Astrocyte (in vitro differentiated cells and primary cell): ENCODE results near the gene ZNF341. TPM values are rescaled to one million over a fixed set of nuclear protein-coding genes. Genes with fewer than 3 reads are reported as not detected.

Source experiments
- DNase-seq: peaks from one replicate; pipeline ENCODE4 v3.0.0-alpha.2; 2010; ENCODE audit warnings: low read depth
- FAIRE-seq: peaks from 2 replicates; lab custom pipeline; 2011; peaks lifted over from hg19 to GRCh38; lab: Jason Lieb, UNC
- H2AFZ ChIP-seq: 2 replicates; pipeline ENCODE4 v1.6.0; 2012; ENCODE audit warnings: low read depth, low read length, inconsistent platforms
- H3K27ac ChIP-seq: 2 replicates; pipeline ENCODE4 v1.5.1; 2011; ENCODE audit warnings: low read depth, low read length, inconsistent platforms
- H3K27me3 ChIP-seq: 2 replicates; pipeline ENCODE4 v1.6.0; 2011; ENCODE audit warnings: low read length, inconsistent platforms; ENCODE audit not compliant: insufficient read depth
- H3K36me3 ChIP-seq: 2 replicates; pipeline ENCODE4 v1.5.1; 2011; ENCODE audit warnings: low read length, inconsistent platforms; ENCODE audit not compliant: insufficient read depth
- H3K4me1 ChIP-seq: 2 replicates; pipeline ENCODE4 v1.5.1; 2011; ENCODE audit warnings: low read length, inconsistent platforms; ENCODE audit not compliant: insufficient read depth
- H3K4me2 ChIP-seq: 2 replicates; pipeline ENCODE4 v1.6.0; 2012; ENCODE audit warnings: low read length, inconsistent platforms
- H3K4me3 ChIP-seq: 2 replicates; pipeline ENCODE4 v1.5.1; 2011; ENCODE audit warnings: low read depth, mild to moderate bottlenecking, low read length, inconsistent platforms; ENCODE audit not compliant: insufficient read depth
- H3K79me2 ChIP-seq: 2 replicates; pipeline ENCODE4 v1.6.0; 2012; ENCODE audit warnings: mild to moderate bottlenecking, low read length, inconsistent platforms; ENCODE audit not compliant: insufficient read depth
- H3K9ac ChIP-seq: 2 replicates; pipeline ENCODE4 v1.6.0; 2012; ENCODE audit warnings: mild to moderate bottlenecking, low read length, inconsistent platforms
- H3K9me3 ChIP-seq: 2 replicates; pipeline ENCODE4 v1.5.1; 2012; ENCODE audit warnings: low read depth, mild to moderate bottlenecking, low read length, inconsistent platforms; ENCODE audit not compliant: insufficient read depth
- H4K20me1 ChIP-seq: 2 replicates; pipeline ENCODE4 v1.6.0; 2012; ENCODE audit warnings: low read length, inconsistent platforms; ENCODE audit not compliant: insufficient read depth
- H3K27ac Mint-ChIP-seq: one replicate; pipeline ENCODE4 v1.8.0; 2021; ENCODE audit warnings: mild to moderate bottlenecking, mixed read lengths; ENCODE audit not compliant: unreplicated experiment
- H3K27me3 Mint-ChIP-seq: one replicate; pipeline ENCODE4 v1.8.0; 2021; ENCODE audit warnings: low read depth, mixed read lengths; ENCODE audit not compliant: unreplicated experiment
- H3K36me3 Mint-ChIP-seq: one replicate; pipeline ENCODE4 v1.8.0; 2021; ENCODE audit warnings: low read depth, mixed read lengths; ENCODE audit not compliant: unreplicated experiment
- H3K4me1 Mint-ChIP-seq: one replicate; pipeline ENCODE4 v1.8.0; 2021; ENCODE audit warnings: low read depth, mixed read lengths; ENCODE audit not compliant: unreplicated experiment
- H3K4me3 Mint-ChIP-seq: one replicate; pipeline ENCODE4 v1.8.0; 2021; ENCODE audit warnings: mild to moderate bottlenecking, moderate library complexity, mixed read lengths; ENCODE audit not compliant: unreplicated experiment
- H3K9me3 Mint-ChIP-seq: one replicate; pipeline ENCODE4 v1.8.0; 2021; ENCODE audit warnings: mild to moderate bottlenecking, mixed read lengths; ENCODE audit not compliant: unreplicated experiment
- EZH2 ChIP-seq: IDR thresholded peaks from 2 replicates; pipeline ENCODE4 v1.6.1; 2012; ENCODE audit warnings: mild to moderate bottlenecking, low read length, inconsistent platforms; ENCODE audit not compliant: insufficient read depth
- total RNA-seq: library from RNA; stranded (reverse); gene quantifications from 2 replicates; pipeline ENCODE4 v1.2.1, GENCODE V29; 2021
- TF ChIP-seq, protein P1 (sequence below): IDR thresholded peaks from 2 replicates; pipeline ENCODE4 v1.5.1; 2011; ENCODE audit warnings: low read depth, mild to moderate bottlenecking, inconsistent platforms, low read length, moderate library complexity; ENCODE audit not compliant: insufficient read depth

The ZNF341 gene
- total RNA-seq, 1 donor from 2014 or later: 2.0 TPM

DNA sequence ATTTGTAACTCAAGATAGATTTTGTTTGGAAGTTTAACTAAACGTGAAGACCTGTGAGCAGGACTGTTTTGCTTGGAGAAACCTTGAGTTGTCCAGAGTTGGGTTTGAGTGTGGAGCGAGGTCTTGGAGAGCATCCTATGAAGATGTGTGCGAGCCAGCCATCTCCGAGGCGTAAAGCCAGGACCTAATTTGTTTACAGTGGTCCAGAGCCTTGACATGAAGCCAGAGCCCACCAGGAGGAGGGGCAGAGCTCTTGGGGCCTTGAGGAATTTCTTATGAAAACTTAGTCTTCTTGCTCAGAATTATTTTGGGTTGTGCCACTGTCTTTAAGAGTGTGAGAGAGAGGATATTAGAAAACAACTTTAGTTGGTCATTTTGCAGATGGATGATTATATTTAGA lies 85.6 kb downstream of the ZNF341 start:
- no peaks in the 10 kb centered on the region for H3K9me3 ChIP-seq
- no peak overlapping the region for H2AFZ ChIP-seq
- peaks cover 98% of the 10 kb centered on the region for H4K20me1 ChIP-seq
- no peak overlapping the region for H3K4me3 Mint-ChIP-seq
- H3K9ac ChIP-seq: no peak overlapping the region
- H3K27me3 Mint-ChIP-seq: no peaks in the 10 kb centered on the region
- no peaks in the 10 kb centered on the region for H3K9me3 Mint-ChIP-seq
- H3K4me1 Mint-ChIP-seq: peaks cover 22% of the 10 kb centered on the region
- peaks cover 13% of the 10 kb centered on the region for H3K4me1 ChIP-seq
- H3K4me3 ChIP-seq: no peak overlapping the region
- H3K79me2 ChIP-seq: peaks cover 96% of the 10 kb centered on the region
- DNase-seq (no peak), FAIRE-seq (no peak)
- peaks cover 5% of the 10 kb centered on the region for H3K36me3 ChIP-seq
- H3K36me3 Mint-ChIP-seq: peaks cover 6% of the 10 kb centered on the region
- H3K27me3 ChIP-seq: no peaks in the 10 kb centered on the region
- TF ChIP-seq, protein P1, sequence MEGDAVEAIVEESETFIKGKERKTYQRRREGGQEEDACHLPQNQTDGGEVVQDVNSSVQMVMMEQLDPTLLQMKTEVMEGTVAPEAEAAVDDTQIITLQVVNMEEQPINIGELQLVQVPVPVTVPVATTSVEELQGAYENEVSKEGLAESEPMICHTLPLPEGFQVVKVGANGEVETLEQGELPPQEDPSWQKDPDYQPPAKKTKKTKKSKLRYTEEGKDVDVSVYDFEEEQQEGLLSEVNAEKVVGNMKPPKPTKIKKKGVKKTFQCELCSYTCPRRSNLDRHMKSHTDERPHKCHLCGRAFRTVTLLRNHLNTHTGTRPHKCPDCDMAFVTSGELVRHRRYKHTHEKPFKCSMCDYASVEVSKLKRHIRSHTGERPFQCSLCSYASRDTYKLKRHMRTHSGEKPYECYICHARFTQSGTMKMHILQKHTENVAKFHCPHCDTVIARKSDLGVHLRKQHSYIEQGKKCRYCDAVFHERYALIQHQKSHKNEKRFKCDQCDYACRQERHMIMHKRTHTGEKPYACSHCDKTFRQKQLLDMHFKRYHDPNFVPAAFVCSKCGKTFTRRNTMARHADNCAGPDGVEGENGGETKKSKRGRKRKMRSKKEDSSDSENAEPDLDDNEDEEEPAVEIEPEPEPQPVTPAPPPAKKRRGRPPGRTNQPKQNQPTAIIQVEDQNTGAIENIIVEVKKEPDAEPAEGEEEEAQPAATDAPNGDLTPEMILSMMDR: no peak
- no peak for TF ChIP-seq EZH2
- no peak overlapping the region for H3K4me2 ChIP-seq
- H3K27ac Mint-ChIP-seq: no peak overlapping the region
- no peak overlapping the region for H3K27ac ChIP-seq

DNA sequence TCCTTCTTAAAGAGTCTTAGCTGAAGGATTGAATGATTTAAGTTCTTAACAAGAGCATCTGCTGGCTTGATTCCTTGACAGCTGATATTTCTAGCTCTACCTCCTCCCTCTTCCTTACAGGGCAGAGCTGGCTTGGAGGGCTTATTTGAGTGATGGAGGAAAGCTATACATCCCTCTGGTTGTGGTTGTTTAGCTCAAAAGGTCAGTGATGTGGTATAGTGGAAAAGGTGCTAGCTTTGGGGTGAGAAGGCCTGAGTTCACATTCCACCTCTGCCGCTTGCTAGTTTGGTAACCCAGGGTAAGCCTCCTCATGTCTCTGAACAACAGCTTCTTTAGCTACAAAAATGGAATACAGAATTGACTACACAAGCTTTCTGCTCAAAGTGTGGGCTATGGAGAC lies 87.7 kb downstream of the ZNF341 start:
- FAIRE-seq (no peak), DNase-seq (no peak)
- no peak overlapping the region for H2AFZ ChIP-seq
- H3K79me2 ChIP-seq: peaks cover 95% of the 10 kb centered on the region
- no peak overlapping the region for H3K27ac ChIP-seq
- H3K4me2 ChIP-seq: no peak overlapping the region
- H3K4me1 ChIP-seq: no peaks in the 10 kb centered on the region
- TF ChIP-seq, protein P1: no peak
- TF ChIP-seq EZH2: no peak
- peaks cover 96% of the 10 kb centered on the region for H4K20me1 ChIP-seq
- H3K4me3 Mint-ChIP-seq: no peak overlapping the region
- H3K27me3 ChIP-seq: no peaks in the 10 kb centered on the region
- H3K36me3 Mint-ChIP-seq: peaks cover 6% of the 10 kb centered on the region
- H3K27ac Mint-ChIP-seq: no peak overlapping the region
- H3K36me3 ChIP-seq: peaks cover 12% of the 10 kb centered on the region
- no peak overlapping the region for H3K4me3 ChIP-seq
- H3K9ac ChIP-seq: no peak overlapping the region
- no peaks in the 10 kb centered on the region for H3K27me3 Mint-ChIP-seq
- no peaks in the 10 kb centered on the region for H3K9me3 Mint-ChIP-seq
- H3K4me1 Mint-ChIP-seq: peaks cover 11% of the 10 kb centered on the region
- H3K9me3 ChIP-seq: no peaks in the 10 kb centered on the region

DNA sequence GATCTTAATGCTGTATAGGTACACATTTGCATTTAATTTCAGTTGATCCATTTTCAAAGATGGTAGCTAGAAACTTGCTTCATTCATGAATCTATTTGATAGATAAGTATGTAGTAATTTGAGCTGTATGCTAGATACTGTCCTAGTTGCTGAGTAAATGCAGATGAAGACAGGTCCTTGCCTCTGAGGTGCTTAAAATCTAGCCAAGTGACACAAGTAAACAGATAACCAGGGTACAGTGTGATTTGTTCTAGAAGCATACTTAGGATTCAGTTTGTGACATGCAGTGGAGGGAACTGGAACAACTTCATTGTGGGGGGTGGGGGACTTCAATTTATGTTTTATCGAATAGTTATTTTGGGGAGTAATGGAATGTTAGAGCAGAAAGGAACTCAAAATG lies 88.6 kb downstream of the ZNF341 start:
- Histone ChIP-seq H3K9ac (no peak overlapping the region), H3K4me3 (no peak overlapping the region), H2AFZ (no peak overlapping the region), H3K9me3 (no peaks in the 10 kb centered on the region), H3K4me2 (no peak overlapping the region), H3K27ac (no peak overlapping the region), H3K79me2 (peaks cover 95% of the 10 kb centered on the region), H4K20me1 (peaks cover 96% of the 10 kb centered on the region), H3K36me3 (peaks cover 11% of the 10 kb centered on the region), H3K4me1 (no peaks in the 10 kb centered on the region), H3K27me3 (no peaks in the 10 kb centered on the region)
- no peak overlapping the region for H3K4me3 Mint-ChIP-seq
- DNase-seq (no peak), FAIRE-seq (no peak)
- H3K4me1 Mint-ChIP-seq: peaks cover 11% of the 10 kb centered on the region
- H3K9me3 Mint-ChIP-seq: no peaks in the 10 kb centered on the region
- no peak for TF ChIP-seq EZH2
- TF ChIP-seq, protein P1: no peak
- no peak overlapping the region for H3K27ac Mint-ChIP-seq
- no peaks in the 10 kb centered on the region for H3K27me3 Mint-ChIP-seq
- H3K36me3 Mint-ChIP-seq: peaks cover 3% of the 10 kb centered on the region
